ENCODE measurements around the gene KRT83.
"Not testable (repeated sequence)": the region's sequence is repeated elsewhere in the genome, so short reads cannot be mapped to it uniquely, and the experiment has no call there.

KRT83 gene

DNA sequence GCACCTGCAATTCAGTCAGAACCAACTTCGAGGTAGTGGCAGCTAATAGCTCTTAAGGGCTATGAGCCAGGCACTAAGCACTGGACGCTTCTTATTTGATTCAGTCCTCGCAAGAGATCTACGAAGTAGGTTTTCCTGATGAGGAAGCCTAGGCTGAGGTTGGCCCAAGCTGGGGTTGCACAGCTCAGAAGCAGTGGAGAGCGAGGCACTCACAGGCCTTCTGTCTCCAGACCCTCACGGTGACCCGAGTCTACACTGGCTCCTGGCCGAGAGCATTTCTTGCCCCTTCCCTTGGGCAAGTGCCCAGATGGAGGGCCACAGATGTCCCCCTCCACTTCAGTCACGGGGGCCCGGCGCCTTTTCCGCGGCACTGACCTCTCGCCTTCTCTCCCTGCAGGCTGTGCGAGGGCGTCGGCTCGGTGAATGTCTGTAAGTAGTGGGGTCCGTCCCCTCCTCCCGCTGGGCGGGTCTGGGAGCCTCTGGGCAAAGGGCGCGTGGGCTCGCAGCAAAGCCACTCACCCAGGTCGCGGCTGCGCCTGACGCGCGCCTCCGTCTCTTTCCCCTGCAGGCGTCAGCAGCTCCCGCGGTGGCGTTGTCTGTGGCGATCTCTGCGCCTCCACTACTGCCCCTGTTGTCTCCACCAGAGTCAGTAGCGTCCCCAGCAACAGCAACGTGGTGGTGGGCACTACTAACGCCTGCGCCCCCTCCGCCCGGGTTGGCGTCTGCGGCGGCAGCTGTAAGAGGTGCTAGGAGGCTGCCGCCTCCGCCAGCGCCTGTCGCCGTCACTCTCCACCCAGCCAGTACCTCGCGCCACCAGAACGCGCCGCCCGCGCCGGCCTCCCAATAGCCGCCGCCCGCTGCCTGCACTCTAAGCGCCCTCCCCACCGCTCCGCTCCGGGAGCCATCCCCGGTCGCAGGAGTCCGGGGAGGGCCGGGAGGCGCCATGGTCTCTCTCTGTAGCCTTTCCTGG is 13.1 kb downstream of the KRT83 start:
- no peak for FAIRE-seq

DNA sequence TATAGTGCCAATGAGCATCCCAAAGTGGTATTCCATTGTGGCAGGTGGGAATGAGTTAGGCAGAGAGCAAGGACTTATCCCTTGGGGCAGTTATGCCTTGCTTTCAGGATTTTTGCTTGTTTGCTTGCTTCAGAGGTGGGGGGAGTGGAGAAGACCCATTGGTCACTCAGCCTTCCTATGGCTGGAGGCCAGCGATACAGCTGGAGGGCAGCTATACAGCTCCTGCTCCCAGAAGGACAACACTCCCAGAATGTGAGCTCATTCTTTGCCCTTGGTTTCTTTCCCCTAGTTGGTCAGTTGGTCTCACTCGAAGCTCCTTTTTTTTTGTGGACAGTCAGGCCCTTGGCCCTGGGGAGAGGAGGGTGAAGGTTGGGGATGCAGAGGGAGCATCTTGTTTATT is 14.5 kb downstream of the KRT83 start:
- FAIRE-seq, result no peak

DNA sequence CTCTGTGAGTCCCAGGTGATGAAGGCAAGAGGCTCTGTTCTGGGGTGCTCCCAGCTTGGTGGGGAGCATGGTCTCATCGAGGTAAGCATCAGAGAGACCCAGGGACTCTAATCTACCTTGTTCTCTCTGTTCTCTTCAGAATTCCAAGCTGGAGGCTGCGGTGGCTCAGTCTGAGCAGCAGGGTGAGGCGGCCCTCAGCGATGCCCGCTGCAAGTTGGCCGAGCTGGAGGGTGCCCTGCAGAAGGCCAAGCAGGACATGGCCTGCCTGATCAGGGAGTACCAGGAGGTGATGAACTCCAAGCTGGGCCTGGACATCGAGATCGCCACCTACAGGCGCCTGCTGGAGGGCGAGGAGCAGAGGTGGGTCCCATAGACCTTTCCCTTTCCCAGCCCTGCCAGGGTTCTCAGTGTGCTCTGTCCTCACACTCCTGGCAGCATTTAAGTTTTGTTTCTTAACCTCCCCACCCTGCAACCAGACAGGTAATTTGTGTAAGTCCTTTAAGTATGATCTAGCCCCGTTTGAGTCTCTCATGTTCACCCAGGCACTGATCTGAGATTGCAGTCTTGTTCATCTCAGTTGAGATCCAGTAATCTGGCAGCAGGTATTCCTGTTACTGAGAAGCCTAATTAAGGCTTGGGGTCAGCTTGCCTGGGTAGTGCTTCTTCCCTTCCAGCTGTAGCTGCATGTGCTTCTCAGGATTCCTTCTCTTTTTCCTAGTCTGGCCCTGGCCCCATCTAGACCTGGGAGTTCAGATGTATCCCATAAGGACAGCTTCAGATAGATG is 15.1 kb downstream of the KRT83 start:
- FAIRE-seq, result no peak

DNA sequence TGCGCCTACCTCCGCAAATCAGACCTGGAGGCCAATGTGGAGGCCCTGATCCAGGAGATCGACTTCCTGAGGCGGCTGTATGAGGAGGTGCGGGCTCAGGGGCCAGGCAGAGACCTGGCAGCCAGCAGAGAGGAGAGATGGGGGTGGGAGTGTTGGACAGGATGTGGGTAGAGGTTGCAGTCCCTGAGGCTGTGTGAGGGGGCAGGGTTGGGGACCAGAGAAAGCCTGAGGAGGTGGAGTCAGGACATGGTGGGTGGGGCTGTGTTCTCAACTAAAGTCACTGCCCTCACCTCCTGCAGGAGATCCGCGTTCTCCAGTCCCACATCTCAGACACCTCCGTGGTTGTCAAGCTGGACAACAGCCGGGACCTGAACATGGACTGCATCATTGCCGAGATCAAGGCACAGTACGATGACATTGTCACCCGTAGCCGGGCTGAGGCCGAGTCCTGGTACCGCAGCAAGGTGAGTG is 16.2 kb downstream of the KRT83 start:
- not testable (repeated sequence) for FAIRE-seq

DNA sequence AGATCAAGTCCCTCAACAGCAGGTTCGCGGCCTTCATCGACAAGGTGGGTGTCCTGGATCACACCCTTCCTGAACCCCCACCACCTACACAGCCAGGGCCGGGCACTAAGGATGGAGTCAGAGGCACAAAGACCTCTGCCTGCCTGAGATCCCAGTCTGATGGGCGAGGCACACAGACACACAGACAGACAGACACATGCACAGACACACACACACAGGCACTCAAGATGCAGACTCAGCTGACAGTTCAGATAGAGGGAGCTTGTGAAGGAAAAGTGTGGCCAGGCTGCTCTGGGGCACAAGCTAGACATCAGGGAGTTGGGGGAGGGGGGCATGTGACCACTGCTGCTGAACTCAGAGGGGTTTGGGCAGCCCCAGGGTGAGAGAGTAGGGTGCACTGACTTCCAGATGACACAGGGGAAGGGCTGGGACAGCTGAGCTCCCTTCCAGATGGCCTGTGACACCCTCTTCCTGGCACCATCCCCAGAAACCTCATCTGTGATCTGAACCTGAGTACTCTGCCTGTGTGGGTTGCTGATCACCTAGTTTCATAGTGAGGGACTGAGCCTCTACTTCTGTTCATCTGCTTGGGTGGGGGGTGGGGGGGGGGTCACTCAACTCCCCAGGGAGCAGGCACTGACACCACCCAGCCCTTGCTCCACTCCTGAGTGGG is 18.8 kb downstream of the KRT83 start:
- not testable (repeated sequence) for FAIRE-seq

DNA sequence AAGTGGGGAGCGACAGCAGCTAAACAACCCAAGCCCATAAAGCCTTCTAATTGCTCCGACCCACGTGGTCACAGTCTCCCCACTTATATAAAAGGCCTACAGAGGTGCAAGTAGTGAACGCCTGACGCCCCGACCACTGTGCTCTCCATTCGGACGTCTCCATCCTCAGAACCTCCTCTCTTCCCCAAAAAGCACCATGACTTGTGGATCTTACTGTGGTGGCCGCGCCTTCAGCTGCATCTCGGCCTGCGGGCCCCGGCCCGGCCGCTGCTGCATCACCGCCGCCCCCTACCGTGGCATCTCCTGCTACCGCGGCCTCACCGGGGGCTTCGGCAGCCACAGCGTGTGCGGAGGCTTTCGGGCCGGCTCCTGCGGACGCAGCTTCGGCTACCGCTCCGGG is 19.5 kb downstream of the KRT83 start:
- not testable (repeated sequence) for FAIRE-seq

DNA sequence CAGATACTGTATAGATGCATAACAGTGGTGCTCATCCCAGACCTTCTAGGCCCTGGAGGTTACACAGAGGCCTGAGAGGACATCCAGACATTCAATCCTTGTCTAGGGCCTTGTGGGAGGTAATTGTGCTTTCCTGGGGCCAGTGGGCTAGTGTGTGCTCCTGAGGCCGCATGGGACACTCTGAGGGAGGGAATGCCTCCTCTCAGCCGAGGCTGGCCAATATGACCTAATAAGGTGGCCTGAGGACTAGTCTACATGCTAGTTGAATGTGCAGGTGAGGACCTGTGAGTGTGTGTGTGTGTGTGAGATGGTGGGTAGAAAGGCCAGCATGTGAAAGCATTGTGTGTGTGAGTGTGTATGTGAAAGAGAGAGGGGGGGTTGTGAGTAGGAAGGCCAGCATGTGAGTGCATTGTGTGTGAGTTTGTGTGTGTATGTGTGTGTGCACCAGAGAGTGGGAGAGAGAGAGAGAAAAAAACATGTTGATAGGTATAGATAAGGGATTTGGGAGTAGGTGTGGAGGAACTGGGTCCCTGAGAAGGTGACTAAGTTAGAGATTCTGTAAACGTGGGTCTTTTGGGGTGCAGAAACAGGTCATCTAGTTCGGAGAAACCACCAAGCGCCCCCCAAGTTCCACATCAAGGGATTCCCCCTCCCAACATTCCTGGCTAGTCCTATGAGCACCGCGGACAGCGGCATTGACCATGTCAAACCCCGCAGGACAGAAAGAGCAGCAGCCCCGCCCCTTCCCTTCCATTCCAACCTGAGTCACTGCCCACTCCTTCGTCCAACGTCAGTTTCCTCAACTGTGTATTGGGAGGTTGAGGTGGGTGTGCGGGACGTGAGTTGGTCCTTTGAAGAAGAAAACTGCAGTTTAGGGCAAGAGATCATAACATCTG is 20.2 kb downstream of the KRT83 start:
- FAIRE-seq, result no peak

DNA sequence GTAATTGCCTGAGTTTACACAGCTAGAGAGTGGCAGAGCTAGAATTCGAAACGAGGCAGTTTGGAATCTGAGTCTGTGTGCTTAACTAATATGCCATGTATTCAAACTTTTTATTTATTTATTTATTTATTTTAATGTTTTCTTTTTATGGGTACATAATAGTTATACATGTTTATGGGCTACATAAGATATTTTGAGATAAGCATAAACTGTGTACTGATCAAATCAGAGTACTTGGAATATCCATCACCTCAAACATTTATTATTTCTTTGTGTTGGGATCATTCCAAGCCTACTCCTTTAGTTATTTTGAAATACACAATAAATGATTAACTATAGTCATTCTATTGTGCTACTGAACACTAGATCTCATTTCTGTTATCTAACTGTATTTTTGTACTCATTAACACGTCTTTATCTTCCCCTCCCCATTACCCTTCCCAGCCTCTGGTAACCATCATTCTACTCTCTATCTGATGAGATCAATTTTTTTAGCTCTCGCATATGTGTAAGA is 22.5 kb downstream of the KRT83 start:
- FAIRE-seq, result no peak

DNA sequence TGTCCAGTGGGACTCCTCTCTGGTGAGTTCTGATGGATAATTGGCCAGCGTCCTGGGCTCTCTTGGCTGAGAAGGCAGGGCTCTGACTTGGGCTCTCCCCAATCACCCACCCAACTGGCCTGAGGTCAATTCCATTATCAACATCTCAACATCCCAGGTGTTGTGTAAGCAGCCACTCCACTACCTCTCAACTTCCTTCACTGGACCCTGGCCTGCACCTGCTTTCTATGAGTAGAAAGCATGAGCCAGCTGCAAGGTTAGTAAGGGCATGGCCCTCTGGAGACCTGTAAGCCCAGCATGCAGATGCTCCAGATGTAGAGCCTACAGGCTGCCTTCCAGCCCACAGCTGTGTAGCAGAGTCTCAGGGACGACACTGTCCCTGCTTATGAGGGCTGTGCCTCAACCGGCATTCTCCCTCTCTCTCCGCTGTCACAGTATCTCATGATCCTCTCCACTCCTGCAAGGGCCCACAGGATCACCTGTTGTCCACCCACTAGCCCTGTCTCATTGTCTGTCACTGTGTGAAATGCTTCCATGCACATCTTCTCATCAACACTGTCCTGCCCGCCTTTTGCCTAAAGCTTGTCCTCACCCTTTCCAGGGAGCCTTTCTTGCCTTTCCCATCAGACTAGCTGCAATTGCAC is 24.5 kb downstream of the KRT83 start:
- no peak for FAIRE-seq

DNA sequence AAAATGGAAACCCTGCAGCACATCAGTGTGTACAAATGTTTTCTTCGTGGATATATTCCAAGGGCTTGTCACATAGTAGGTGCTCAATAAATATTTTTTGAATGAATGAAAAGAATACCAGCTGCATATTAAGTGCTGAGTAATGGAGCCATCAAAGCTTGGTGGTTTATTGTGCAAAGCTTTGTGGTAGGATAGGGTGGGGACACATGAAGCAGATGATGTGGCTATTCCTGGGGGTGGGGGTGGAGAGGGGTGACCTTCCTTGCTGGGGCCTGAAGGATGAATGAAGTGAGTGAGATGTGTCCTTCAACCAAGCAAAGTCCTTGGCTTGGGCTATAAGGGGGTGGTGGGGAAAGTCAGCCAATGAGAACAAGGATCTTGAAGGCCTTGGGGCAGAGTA is 25.5 kb downstream of the KRT83 start:
- FAIRE-seq, result no peak

DNA sequence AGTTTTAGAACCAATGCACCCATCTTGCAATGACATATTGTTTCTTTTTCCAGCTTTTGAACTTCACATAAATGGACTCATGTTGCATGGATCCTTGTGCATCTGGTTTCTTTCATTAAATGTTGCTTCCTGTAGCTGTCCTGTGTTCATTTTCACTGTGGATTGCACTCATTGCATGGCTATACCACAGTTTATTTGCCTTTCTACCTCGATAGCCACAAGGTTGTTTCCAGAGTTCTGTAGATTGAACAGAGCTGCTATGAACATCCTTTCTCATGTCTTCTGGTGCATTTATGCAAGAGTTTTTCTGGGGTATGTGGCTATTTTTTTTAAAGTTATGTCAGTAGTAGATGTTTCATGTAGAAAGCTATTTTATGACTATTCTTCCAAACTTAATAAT is 26.4 kb downstream of the KRT83 start:
- FAIRE-seq, result no peak

DNA sequence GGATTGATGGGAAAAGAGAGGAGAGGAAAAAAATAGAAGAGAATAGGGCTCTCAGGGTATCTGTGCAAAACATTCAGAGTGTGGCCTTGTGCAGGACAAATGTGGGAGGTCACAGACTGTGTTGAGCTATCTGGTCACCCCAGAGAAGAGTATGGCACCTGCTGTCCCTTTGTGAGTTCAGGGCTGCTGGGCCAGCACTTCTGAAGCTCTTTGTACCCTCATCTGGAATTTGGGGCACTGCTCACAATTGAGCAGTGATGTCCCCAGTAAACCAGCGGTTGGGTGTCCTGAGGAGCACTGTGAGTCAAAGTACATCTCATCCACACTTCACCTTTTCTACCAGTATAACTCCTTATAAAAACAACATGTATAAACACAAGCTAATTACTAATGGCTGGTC is 27.3 kb downstream of the KRT83 start:
- FAIRE-seq, result no peak

DNA sequence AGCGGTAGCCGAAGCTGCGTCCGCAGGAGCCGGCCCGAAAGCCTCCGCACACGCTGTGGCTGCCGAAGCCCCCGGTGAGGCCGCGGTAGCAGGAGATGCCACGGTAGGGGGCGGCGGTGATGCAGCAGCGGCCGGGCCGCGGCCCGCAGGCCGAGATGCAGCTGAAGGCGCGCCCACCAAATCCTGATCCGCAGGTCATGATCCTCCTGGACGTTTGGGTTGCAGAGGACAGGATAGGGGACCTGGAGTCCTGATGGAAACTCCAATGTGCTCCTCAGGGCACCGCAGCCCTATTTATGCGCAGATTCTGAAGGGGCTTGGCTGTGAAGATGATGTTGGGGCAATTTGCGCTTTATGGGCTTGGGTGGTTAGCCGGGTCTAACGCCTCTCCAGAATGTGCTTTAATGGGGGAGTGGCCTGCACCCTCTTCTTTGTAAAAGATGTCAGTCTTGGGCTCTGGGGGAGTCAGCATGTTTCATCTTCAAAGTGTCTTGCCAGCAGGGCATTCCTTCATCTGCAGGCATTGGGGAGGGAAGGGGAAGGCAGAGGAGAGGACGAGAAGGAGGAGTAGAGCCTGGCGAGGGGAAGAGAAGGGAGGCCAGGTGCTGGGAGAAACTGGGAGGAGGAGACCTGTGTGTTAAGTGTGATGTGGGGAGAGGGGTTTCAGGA is 29.8 kb downstream of the KRT83 start, which contains the start of gene KRT81:
TSS of gene KRT81 (minus strand) at position 268 of the 669 bp plus-strand sequence. CDS start at position 199, 69 bp downstream.
- FAIRE-seq, result no peak

DNA sequence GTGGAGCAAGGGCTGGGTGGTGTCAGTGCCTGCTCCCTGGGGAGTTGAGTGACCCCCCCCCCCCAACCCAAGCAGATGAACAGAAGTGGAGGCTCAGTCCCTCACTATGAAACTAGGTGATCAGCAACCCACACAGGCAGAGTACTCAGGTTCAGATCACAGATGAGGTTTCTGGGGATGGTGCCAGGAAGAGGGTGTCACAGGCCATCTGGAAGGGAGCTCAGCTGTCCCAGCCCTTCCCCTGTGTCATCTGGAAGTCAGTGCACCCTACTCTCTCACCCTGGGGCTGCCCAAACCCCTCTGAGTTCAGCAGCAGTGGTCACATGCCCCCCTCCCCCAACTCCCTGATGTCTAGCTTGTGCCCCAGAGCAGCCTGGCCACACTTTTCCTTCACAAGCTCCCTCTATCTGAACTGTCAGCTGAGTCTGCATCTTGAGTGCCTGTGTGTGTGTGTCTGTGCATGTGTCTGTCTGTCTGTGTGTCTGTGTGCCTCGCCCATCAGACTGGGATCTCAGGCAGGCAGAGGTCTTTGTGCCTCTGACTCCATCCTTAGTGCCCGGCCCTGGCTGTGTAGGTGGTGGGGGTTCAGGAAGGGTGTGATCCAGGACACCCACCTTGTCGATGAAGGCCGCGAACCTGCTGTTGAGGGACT is 30.6 kb downstream of the KRT83 start:
- FAIRE-seq, result not testable (repeated sequence)

DNA sequence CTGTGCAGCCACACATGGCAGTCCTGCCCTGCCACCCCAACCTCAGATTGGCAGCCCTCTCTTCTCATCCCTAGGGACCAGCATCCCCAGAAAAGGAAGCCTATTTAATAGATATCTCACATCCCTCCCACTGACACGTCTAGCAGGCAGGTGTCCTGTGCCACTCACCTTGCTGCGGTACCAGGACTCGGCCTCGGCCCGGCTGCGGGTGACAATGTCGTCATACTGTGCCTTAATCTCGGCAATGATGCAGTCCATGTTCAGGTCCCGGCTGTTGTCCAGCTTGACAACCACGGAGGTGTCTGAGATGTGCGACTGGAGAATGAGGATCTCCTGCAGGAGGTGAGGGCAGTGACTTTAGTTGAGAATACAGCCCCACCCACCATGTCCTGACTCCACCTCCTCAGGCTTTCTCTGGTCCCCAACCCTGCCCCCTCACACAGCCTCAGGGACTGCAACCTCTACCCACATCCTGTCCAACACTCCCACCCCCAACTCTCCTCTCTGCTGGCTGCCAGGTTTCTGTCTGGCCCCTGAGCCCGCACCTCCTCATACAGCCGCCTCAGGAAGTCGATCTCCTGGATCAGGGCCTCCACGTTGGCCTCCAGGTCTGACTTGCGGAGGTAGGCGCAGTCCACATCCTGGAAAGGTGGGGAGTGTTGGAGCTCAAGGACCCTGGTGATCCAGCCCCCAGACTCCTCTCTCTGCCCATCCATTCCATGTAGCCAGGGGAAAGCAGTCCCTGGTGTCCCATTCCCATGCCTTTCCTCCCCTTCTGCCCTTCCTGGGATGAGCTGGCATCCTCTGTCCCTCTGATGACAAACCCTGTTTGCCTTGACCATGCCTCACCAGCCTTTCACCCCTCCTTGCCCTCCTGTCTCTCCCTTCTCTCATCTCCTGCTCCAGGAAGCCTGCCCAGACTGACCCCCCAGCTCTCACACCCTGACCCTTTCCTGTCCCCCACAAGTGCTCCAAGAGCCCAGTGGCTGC is 33.1 kb downstream of the KRT83 start:
- FAIRE-seq, result not testable (repeated sequence)

DNA sequence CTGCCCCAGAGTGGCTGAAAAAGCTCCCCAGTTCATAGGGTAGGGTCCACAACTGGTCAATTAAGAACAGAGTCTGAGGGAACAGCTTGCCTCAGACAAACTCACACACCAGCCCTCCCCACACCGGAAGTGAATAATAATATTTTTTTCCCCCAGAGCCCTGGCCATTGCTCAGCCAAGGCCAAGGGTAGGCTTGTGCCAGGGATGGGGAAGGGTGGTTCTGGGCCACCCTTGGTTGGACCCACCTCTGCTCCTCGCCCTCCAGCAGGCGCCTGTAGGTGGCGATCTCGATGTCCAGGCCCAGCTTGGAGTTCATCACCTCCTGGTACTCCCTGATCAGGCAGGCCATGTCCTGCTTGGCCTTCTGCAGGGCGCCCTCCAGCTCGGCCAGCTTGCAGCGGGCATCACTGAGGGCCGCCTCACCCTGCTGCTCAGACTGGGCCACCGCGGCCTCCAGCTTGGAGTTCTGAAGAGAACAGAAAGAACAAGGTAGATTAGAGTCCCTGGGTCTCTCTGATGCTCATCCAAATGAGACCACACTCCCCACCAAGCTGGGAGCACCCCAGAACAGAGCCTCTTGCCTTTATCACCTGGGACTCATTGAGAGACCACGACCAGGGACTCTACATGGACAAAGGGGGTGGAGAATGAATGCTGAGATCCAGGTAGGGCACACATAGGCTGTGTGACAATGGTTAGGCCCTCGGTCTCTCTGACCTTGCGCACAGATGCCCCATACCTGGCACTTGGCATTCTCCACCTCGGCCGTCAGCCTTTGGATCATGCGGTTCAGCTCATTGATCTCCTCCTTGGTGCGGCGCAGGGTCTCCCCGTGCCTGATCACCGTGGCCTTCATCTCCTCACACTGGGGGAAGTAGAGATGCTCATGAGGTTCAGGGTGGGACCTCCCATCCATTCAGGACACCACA is 34.1 kb downstream of the KRT83 start:
- not testable (repeated sequence) for FAIRE-seq

DNA sequence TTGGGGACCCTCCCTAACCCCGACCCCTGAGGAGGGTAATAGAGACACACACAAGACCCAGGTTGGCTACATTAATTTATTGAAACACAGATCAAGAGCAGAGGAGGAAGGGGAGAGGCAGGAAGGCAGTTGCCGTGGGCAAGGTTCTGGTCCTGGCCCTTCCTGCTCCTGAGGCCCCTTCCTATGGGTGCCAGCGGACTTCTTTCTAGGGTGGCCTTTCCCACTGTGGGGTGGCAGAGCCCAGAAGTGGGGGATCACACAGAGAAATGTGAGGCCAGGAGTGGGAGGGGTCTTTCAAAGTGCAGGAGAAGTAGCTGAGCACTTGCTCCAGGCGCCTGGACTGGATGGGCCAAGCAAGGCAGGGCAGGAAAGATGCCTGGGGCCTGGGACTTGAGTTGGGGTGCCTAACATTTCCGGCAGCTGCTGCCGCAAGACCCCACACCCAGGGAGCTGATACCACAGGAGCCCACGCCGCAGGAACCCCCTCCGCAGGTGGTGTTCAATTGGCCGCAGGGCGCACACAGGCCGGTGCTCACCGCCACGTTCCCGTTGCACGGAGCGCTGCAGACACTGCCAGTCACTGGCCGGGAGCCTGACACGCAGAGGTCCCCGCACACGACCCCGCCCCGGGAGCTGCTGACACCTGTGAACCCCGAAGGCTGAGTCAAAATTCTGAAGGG is 35.2 kb downstream of the KRT83 start:
- FAIRE-seq, result no peak

Data from A204.1 (cell line).